A549 treated with GW870086 at 1 μM for 4 hours (cell line): Measurements from ENCODE around the gene CCDC74A. TPM values are rescaled to one million over a fixed set of nuclear protein-coding genes. Genes with fewer than 3 reads are reported as not detected.

ENCODE experiments used
- total RNA-seq: library from RNA; stranded (reverse); fragments of 200-300 nt; extraction: Qiagen RNA extraction; gene quantifications from 5 replicates; pipeline ENCODE4 v1.2.3, GENCODE V29; 2022; ENCODE audit warnings: low read depth

Gene CCDC74A
- 12.3 to 14.7 TPM (median 14.3 TPM) in 5 replicates for total RNA-seq

DNA sequence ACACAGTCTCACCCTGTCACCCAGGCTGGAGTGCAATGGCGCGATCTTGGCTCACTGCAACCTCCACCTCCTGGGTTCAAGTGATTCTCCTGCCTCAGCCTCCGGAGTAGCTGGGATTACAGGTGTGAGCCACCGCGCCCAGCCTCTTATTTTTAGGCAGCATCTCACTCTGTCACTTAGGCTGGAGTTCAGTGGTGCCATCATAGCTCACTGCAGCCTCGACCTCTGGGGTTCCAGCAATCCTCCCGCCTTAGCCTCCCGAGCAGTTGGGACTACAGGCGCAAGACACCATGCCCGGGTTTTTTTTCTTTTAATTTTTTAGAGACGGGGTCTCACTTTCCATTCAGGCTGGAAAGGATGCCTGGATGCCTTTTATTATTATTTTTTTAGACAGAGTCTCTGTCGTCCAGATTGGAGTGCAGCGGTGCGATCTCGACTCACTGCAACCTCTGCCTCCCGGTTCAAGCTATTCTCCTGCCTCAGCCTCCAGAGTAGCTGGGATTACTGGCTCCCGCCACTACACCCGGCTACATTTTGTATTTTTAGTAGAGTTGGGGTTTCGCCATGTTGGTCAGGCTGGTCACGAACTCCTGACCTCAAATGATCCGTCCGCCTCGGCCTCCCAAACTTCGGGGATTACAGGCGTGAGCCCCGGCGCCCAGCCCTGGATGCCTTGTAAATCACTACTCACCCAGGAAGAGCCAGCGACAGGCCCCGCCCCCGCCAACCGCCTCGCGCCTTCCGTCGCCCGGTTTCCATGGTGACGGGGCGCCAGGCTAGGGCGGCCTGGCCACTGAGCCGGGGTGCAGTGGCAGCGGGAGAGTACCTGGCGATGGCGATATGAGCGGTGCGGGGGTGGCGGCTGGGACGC lies at the start of gene CCDC74A:
Gene CCDC74A (plus strand): TSS at position 758 of the 871 bp plus-strand sequence. CDS start 83 bp downstream, at position 841.

DNA sequence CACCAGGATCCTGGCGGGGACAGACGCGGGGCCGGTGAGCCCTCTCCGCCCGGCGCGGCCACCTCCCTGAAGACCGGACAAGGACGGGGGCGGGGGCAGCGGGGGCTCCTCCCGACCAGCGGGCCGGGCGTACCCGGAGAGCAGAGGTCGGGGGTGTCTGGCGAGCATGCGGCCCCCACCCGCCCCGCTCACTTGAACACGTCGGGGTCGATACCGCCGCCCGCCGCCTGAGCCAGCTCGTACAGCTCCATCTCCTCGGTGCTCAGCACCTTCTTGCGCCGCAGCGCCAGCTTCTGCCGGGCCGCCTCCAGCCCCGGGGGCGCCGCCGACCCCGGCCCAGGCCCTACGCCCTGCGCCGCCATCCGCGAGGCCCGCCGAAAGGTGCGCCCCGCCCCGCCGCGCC lies 35.7 kb upstream of the CCDC74A start, which contains the start of gene MZT2A:
Gene MZT2A (minus strand): TSS at position 383 of the 403 bp plus-strand sequence. CDS start 21 bp downstream, at position 362.

Other genes with a start within 250 kb of the CCDC74A start
- gene RAB6D, start 163.7 kb upstream of the CCDC74A start, total RNA-seq, result 0.05 TPM in 1 of 5 replicates, not detected in the others
- 0.59 to 2.3 TPM (median 0.94 TPM) in 5 replicates for gene TUBA3D, start 51.8 kb upstream of the CCDC74A start, total RNA-seq
- 131 to 196 TPM (median 185 TPM) in 5 replicates for gene MZT2A, start 35.5 kb upstream of the CCDC74A start, total RNA-seq